Aorta (tissue), 5 donors: ENCODE measurements around the gene F2R. TPM values are rescaled to one million over a fixed set of nuclear protein-coding genes. Genes with fewer than 3 reads are reported as not detected.
A peak's percentile ranks its signal among the peaks of the same experiment; 100 is the strongest.

ENCODE experiments used
- ATAC-seq: fragments of 200-7000 bp; cut with Tn5 transposase; one replicate; pipeline ENCODE4 v1.9.1; 2022; ENCODE audit warnings: moderate library complexity; ENCODE audit not compliant: low FRiP score
- DNase-seq, 2 donors: peaks; one replicate each; pipeline ENCODE4 v3.0.0-alpha.2; 2020
- H3K27ac ChIP-seq, 2 donors: one replicate each; pipeline ENCODE4 v1.5.1; 2013; ENCODE audit warnings: low read length in 2 of 2, mild to moderate bottlenecking in 2 of 2, moderate library complexity in 2 of 2, control low read depth in 1 of 2, inconsistent platforms in 1 of 2, low read depth in 1 of 2
- H3K27me3 ChIP-seq, 2 donors: one replicate each; pipeline ENCODE4 v1.6.1; 2013; ENCODE audit warnings: control low read depth in 1 of 2, low read length in 1 of 2, mild to moderate bottlenecking in 1 of 2, moderate library complexity in 1 of 2; ENCODE audit not compliant: insufficient read depth in 2 of 2, control insufficient read depth in 1 of 2
- H3K36me3 ChIP-seq, 2 donors: one replicate each; pipeline ENCODE4 v1.6.1; 2013; ENCODE audit warnings: control low read depth in 1 of 2, low read length in 1 of 2, mild to moderate bottlenecking in 1 of 2; ENCODE audit not compliant: insufficient read depth in 2 of 2, control insufficient read depth in 1 of 2
- H3K4me1 ChIP-seq, 2 donors: one replicate each; pipeline ENCODE4 v1.6.1; 2013; ENCODE audit warnings: low read length in 2 of 2, control low read depth in 1 of 2, mild to moderate bottlenecking in 1 of 2, moderate library complexity in 1 of 2; ENCODE audit not compliant: insufficient read depth in 2 of 2, control insufficient read depth in 1 of 2
- H3K4me3 ChIP-seq, 2 donors: one replicate each; pipeline ENCODE4 v1.5.1; 2013; ENCODE audit warnings: low read length in 2 of 2, control low read depth in 1 of 2, mild to moderate bottlenecking in 1 of 2
- H3K9me3 ChIP-seq: one replicate; pipeline ENCODE4 v1.6.1; 2013; ENCODE audit warnings: mild to moderate bottlenecking, low read length; ENCODE audit not compliant: control insufficient read depth
- WGBS, 2 donors: extraction: QIAGEN DNeasy Blood & Tissue Kit; methylation state at CpG; one replicate each; pipeline ENCODE4 v1.1.7; 2013; 5-methylcytosine and 5-hydroxymethylcytosine counted together
- intact Hi-C, 2 donors: fragments of 100-400 bp; cut with DNase I; formaldehyde crosslinking; loops; one replicate each; pipeline versions ENCODE4 v1.14.2 to v1.15.0; 2022
- polyA plus RNA-seq, 2 donors: library from polyadenylated mRNA; stranded (reverse); fragments of 200-250 nt; gene quantifications; one replicate each; pipeline ENCODE4 v1.2.3, GENCODE V29; 2013
- total RNA-seq, 2 donors: library from RNA; stranded (reverse); fragmentation: NEBNext Ultra II Directional; extraction: Animal tissue kit (Norgen Biotek cat#: 25700); gene quantifications; one replicate each; pipeline ENCODE4 v1.2.1, GENCODE V29; 2021
- donor health status: healthy with polysubstance abuse.
- donor health status: Bipolar disorder and iron deficiency.
- donor health status: DM: no; HTN: no; CAD: no.
- donor health status: DM: no; HTN: no; CAD: no.
- donor health status: DM: yes; HTN: yes; CAD: no.

Gene F2R
- total and polyA plus RNA-seq, 4 donors: 17.8 to 185 (median 22.1) TPM

DNA sequence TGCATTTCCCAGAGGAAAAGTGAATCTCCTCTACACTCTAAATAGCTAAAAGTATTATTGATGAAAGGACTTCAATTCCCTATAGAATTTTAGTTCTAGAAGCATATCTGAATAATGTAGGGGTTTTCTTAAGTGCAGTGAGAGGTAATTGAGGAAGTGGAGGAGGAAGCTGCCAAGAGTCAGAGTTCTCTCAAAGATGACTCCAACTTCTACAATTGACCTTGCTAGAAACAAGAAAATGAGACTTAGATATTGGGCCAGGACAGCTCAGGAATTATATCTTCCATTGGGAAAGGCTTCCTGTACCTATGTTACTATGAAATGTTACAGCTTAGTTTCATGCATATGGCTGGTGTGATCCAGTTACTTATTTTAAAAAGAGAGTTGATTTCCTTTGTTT is 10.4 kb upstream of the F2R start:
- intact Hi-C loops: no loop called here

DNA sequence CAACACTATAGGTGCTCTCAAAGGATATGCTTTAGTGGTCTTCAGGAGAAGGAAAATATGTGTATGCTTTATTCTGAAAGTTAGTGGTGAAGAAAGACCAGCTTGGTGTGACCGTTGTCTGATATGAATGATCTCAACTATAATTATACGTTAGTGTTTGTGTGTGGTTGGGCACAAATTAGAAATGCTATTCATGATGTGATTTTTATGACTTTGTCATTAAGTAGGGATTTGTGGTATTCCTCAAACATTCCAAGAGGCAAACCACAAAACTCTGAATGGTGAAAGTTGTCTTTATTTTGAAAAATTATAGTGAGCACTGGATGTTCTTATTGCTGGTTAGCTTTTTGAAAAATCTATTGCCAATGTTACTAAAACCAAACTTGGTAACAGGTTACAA is 6.2 kb upstream of the F2R start:
- H3K27ac ChIP-seq: no peak overlapping the region

More for the DNA sequence above, 10.4 kb upstream of the F2R start:
- DNase-seq: no peak
- no peaks in the 10 kb centered on the region for H3K4me1 ChIP-seq
- no peaks in the 10 kb centered on the region for H3K9me3 ChIP-seq
- H3K4me3 ChIP-seq: no peak overlapping the region
- H3K27me3 ChIP-seq: no peaks in the 10 kb centered on the region
- no peak for ATAC-seq
- no peaks in the 10 kb centered on the region for H3K36me3 ChIP-seq
- H3K27ac ChIP-seq: no peak overlapping the region

DNA sequence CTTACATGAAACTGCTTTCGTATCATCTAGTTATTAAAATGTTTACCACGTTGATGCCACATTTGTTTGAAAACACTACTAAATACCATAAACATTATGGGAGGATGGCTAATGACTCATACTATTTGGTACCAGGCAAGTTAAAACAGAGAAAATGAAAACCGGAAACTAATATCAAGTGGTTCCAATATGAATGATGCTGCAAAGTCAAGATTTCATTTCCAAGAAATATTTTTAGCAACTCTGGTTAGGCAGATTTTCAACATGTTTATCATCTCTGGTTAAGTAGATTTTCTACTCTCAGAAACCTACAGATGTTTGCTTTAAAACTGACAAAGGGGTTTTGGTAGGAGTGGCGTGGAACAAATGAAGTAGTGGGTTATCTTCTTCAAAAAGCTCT is 4.9 kb upstream of the F2R start:
- WGBS, 2 donors: 68 to 71% methylated on average over 4 of the region's 4 CpGs
- no peak for DNase-seq
- H3K27ac ChIP-seq: no peak overlapping the region

More for the DNA sequence above, 6.2 kb upstream of the F2R start:
- intact Hi-C loops: no loop called here
- ATAC-seq (no peak), DNase-seq (no peak)
- H3K27me3 ChIP-seq: no peaks in the 10 kb centered on the region
- no peaks in the 10 kb centered on the region for H3K36me3 ChIP-seq
- 66 to 71% methylated on average over 2 of the region's 2 CpGs for WGBS, 2 donors
- no peak overlapping the region for H3K4me3 ChIP-seq
- no peaks in the 10 kb centered on the region for H3K4me1 ChIP-seq
- H3K9me3 ChIP-seq: no peaks in the 10 kb centered on the region

DNA sequence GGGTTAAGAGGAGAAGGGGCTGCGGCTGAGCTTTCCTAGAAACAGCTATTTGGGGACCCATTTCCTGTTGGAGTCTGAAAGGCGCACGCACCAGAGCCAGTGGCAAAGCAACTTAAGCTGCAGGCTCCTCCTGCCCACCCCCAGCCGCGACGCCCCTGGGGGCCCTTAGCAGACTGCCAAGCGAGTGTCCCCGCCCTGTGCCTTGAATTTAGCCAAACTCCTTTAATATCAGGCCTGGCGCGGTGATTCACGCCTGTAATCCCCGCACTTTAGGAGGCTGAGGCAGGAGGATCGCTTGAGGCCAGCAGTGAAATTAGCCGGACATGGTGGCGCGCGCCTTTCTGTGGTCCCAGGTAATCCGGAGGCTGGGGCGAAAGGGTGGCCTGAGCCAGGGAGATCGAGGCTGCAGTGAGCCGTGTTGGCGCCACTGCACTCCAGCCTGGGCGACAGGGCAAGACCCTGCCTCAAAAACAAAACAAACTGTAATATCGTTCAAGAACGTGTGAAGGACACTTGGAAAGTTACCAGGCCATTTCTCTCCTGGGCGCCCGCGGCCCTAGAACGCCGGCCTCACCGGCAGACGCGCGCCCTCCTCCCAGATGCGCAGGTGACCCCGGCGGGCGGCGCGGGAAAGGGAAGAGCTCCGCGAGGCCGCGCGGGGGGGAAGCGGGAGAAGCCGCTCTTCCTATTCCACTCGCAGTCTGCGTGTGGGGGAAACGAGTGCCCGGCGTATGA is 1.0 kb upstream of the F2R start:
- ATAC-seq (no peak), DNase-seq (peak in 1 of 2 donors; percentile 47)
- no peaks in the 10 kb centered on the region for H3K36me3 ChIP-seq
- no peaks in the 10 kb centered on the region for H3K9me3 ChIP-seq
- H3K27me3 ChIP-seq: no peaks in the 10 kb centered on the region
- H3K27ac ChIP-seq: no peak overlapping the region
- peak overlapping the region; percentile 50 to 73 for H3K4me3 ChIP-seq
- intact Hi-C loops: no loop called here
- WGBS, 2 donors: 13% methylated on average over 50 to 52 of the region's 52 CpGs
- H3K4me1 ChIP-seq: no peaks in the 10 kb centered on the region

More for the DNA sequence above, 4.9 kb upstream of the F2R start:
- Histone ChIP-seq H3K36me3 (no peaks in the 10 kb centered on the region), H3K27me3 (no peaks in the 10 kb centered on the region), H3K4me3 (no peak overlapping the region), H3K4me1 (no peaks in the 10 kb centered on the region), H3K9me3 (no peaks in the 10 kb centered on the region)
- ATAC-seq: no peak
- intact Hi-C loops: no loop called here

DNA sequence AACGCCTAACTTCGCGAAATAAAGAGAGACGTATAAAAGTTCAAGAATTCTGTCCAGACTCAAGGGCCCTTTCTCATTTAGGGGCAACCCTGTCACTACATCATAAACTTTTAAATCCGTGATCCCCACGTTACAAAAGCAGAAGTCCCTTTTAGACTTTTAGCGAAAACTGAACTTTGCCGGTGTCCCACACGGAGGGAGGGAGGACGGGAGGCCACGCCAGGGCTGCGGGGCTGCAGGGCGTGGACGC is 515 bp upstream of the F2R start:
- no peaks in the 10 kb centered on the region for H3K4me1 ChIP-seq
- no peaks in the 10 kb centered on the region for H3K27me3 ChIP-seq
- no peak for DNase-seq
- no peak for ATAC-seq
- no peaks in the 10 kb centered on the region for H3K9me3 ChIP-seq
- H3K4me3 ChIP-seq: peak overlapping the region; percentile 50 to 73
- intact Hi-C loops: no loop called here
- WGBS, 2 donors: 0% methylated on average over 14 of the region's 14 CpGs
- no peaks in the 10 kb centered on the region for H3K36me3 ChIP-seq
- no peak overlapping the region for H3K27ac ChIP-seq

DNA sequence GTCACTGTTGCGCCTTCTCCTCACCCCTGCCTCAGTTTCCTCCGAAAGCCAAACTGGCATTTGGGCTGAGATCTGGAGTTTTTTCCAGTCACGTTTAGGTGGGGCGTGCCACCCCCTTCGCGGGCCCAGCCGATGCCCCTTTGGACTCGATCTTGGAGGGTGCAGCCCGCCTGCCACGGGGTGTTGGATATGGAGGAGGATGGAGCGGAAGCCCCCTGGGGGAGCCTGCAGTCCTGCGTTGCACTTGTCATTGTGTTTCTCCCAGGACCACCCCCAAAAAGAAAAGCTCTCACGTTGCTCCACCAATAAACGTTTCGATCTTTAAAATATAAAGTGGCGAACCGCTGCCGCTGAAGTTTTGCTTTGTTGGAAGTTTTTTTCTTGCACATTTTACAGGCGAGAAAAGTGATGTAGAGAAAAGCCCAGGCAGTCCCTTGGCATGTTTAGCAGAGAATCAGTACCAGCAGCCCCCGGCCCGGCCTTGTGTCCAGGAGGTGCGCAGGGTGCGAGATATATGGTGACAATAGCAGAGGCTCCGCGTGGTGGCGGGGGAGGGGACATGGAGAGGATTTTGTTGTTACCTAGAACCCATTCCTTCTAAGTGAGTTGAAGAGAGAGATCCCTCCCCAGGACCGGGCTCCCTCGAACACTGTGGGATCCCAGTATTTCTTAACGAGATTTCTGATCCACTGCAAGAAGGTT is 681 bp downstream of the F2R start:
- no peaks in the 10 kb centered on the region for H3K4me1 ChIP-seq
- 5 to 7% methylated on average over 29 of the region's 29 CpGs for WGBS, 2 donors
- ATAC-seq: no peak

DNA sequence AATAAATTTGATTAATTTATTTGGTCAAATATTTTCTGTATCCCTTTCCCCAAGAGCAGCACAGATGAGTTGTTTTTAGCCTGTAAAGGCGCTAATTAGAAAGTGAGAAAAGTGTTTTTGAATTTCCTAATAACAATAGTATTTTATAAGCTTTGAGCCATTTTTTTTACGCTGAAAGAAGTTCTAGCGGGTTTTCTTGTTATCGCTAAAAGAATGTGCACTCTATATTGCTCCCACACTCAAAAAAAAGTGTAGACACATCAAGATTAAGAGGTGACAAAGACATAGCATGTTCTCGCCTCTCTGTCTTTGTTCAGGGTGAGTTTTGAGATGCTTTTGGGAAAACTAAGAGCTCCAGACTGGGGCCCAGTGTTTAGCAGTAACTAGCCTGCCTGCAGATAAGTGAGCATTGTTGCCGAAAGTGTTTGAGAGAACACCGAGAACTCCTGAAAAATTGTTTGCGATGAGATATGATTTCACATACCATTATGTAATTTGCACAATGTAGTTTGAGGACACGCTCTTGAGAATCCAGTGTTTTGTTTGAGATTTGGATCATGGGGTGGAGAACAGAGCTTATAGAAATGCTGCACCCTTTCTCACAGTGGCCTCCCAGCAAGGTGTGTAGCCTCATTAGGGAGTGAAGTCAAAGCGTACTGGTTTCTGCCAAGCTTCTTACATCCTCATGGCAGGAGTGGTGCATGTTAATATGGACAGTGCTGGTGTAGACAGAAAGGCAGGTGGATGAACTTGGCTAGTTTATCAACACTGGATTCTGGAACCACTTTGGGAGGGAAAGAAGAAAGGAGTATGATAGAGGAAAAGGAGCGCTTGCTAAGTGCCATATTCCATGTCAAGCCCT is 1.5 kb downstream of the F2R start:
- Histone ChIP-seq H3K4me1 (no peaks in the 10 kb centered on the region), H3K27ac (no peak overlapping the region), H3K4me3 (no peak overlapping the region), H3K36me3 (no peaks in the 10 kb centered on the region), H3K9me3 (no peaks in the 10 kb centered on the region), H3K27me3 (no peaks in the 10 kb centered on the region)
- DNase-seq (no peak), ATAC-seq (no peak)
- 81 to 93% methylated on average over 11 of the region's 11 CpGs for WGBS, 2 donors
- intact Hi-C loops: no loop called here

More for the DNA sequence above, 681 bp downstream of the F2R start:
- no peaks in the 10 kb centered on the region for H3K36me3 ChIP-seq
- no peak for DNase-seq
- H3K9me3 ChIP-seq: no peaks in the 10 kb centered on the region
- H3K27me3 ChIP-seq: no peaks in the 10 kb centered on the region
- H3K27ac ChIP-seq: no peak overlapping the region
- H3K4me3 ChIP-seq: peak overlapping the region; percentile 50 to 73
- intact Hi-C loops: no loop called here

DNA sequence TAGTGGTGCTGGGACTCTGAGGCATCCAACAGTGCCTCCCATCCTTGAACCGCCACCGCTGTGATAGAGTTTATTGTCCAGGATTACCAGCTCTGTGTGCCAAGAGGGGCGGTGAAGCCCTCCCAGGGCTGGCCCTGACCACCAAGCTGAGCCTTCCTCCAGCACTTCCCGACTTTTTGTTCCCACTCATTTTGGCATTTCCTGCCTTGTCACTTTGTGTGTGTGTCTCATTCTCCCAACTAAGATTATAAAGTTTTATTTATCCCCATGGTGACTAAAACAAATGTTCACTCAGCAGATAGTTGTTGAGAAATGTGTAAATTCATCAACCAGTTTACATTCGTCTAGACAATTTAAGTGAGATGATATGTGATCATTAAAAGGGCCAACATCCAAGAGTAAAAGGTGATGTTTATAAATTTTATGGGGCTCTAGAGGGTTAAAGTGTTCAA is 2.5 kb downstream of the F2R start:
- H3K27me3 ChIP-seq: no peaks in the 10 kb centered on the region
- no peak for DNase-seq
- no peaks in the 10 kb centered on the region for H3K9me3 ChIP-seq
- no peaks in the 10 kb centered on the region for H3K4me1 ChIP-seq
- H3K36me3 ChIP-seq: no peaks in the 10 kb centered on the region
- no peak overlapping the region for H3K27ac ChIP-seq
- WGBS, 2 donors: 86 to 89% methylated on average over 5 of the region's 5 CpGs
- ATAC-seq: no peak
- intact Hi-C loops: no loop called here
- no peak overlapping the region for H3K4me3 ChIP-seq
